Measurements from ENCODE around the gene PTPN4. TPM values are rescaled to one million over a fixed set of nuclear protein-coding genes. Genes with fewer than 3 reads are reported as not detected.

The PTPN4 gene
- total and polyA plus RNA-seq, 9 donors = 6.3 to 36.3 (median 14.1) TPM

DNA sequence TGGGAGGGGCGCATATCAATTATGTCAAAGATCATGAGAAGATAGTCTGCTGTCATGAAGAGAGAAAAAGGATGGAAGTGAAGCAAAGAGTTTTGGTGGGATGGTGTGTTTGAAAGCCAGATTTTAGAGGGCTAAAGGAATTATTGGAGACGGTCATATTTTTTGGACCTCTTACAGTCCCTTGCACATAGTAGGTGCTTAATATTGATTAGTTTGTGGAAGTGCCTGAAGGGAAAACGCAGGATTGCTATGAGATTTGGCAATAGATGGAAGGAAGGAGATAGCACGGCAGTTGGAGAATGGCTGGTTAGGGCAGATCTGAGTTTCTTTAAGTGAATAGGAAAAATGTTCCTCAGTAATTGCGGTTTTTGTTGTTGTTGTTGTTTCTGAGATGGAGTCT lies 269.1 kb downstream of the PTPN4 start:
- WGBS (ENCODE audit: insufficient coverage) = 94% methylated on average over 5 of the region's 5 CpGs

DNA sequence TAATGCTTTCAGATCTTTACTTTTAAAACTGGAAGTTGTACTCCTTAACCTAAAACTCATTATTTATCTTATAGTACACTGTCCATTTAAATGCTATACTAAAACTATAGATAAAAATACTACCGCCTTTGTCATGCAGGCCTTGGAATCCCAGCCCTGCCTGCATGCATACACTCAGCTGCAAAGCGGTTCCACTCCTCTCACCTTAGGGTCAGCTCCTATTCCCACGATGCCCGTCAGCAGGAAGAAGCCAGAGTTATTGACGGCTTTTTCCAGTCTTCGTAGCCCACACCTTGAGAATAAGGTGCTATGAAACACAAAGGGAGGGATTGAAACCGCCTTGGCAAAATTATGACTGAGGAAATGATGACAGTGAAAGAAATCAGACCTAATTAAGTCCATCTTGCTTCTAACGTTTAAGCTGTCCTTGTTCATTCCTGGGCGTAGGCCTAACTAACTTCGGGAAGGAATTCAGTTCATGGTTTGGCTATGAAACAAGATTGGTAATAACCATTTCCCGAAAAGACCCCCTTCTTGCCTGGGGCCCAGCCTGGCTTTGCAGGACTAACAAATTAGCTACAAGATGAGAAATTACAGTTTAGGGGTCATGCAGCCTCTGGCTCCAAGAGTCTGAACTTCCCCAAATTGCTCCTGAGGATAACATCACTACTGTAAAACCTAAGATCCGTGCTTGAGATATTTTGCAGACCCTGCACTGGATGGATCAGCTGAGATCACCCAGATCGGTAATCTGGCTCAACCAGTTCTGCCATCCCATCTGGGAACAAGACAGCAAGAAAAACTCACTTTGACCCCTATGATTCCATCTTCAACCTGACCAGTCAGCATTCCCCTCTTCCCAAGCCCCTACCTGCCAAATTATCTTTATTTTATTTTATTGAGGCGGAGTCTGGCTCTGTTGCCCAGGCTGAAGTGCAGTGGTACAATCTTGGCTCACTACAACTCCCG lies 270.2 kb downstream of the PTPN4 start:
- no peaks in the 10 kb centered on the region for H3K36me3 ChIP-seq (ENCODE audit: control insufficient read depth, insufficient read depth, low read length)
- DNase-seq = no peak
- no peaks in the 10 kb centered on the region for H3K27me3 ChIP-seq (ENCODE audit: control insufficient read depth, insufficient read depth, low read length)
- H3K4me3 ChIP-seq (ENCODE audit: low read length) = no peak overlapping the region
- no peaks in the 10 kb centered on the region for H3K4me1 ChIP-seq (ENCODE audit: control insufficient read depth, insufficient read depth, low read length)
- no peak overlapping the region for H3K27ac ChIP-seq (ENCODE audit: low read length)
- 88% methylated on average over 11 of the region's 15 CpGs for WGBS (ENCODE audit: insufficient coverage)
- peaks cover 1% of the 10 kb centered on the region for H3K9me3 ChIP-seq (replicated peaks; ENCODE audit: control insufficient read depth, low read depth, low read length)

More for the DNA sequence above, 269.1 kb downstream of the PTPN4 start:
- Histone ChIP-seq H3K4me3 (ENCODE audit: low read length) (no peak overlapping the region), H3K9me3 (replicated peaks; ENCODE audit: control insufficient read depth, low read depth, low read length) (peaks cover 7% of the 10 kb centered on the region), H3K27me3 (ENCODE audit: control insufficient read depth, insufficient read depth, low read length) (no peaks in the 10 kb centered on the region), H3K36me3 (ENCODE audit: control insufficient read depth, insufficient read depth, low read length) (no peaks in the 10 kb centered on the region), H3K27ac (ENCODE audit: low read length) (no peak overlapping the region), H3K4me1 (ENCODE audit: control insufficient read depth, insufficient read depth, low read length) (no peaks in the 10 kb centered on the region)
- no peak for DNase-seq

DNA sequence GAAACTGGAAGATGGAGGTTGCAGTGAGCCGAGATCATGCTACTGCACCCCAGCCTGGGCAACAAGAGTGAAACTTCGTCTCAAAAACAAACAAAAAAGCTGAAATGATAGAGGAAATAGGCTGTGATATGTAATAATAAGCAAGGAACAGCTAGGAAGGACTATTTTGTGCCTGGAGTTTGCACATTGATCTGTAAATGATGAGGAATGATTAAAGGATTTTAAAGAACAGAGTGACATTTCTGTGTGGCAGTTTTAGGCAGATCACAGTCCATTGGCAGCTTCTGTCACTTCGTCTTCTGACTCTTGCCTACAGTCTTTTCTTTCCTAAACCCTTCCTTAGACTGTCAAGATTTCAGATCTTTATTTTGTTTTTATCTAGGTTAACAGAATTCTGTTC lies 272.6 kb downstream of the PTPN4 start:
- H3K36me3 ChIP-seq (ENCODE audit: control insufficient read depth, insufficient read depth, low read length) = no peaks in the 10 kb centered on the region
- WGBS (ENCODE audit: insufficient coverage) = 79% methylated on average over 2 of the region's 3 CpGs
- H3K9me3 ChIP-seq (replicated peaks; ENCODE audit: control insufficient read depth, low read depth, low read length) = no peaks in the 10 kb centered on the region
- no peaks in the 10 kb centered on the region for H3K4me1 ChIP-seq (ENCODE audit: control insufficient read depth, insufficient read depth, low read length)
- H3K27ac ChIP-seq (ENCODE audit: low read length) = no peak overlapping the region
- H3K4me3 ChIP-seq (ENCODE audit: low read length) = no peak overlapping the region
- no peaks in the 10 kb centered on the region for H3K27me3 ChIP-seq (ENCODE audit: control insufficient read depth, insufficient read depth, low read length)
- DNase-seq = no peak

Other genes with a start within 250 kb of the PTPN4 start
- not detected for gene SCTR, start 235.4 kb upstream of the PTPN4 start, total RNA-seq
- gene SCTR, start 235.4 kb upstream of the PTPN4 start, polyA plus RNA-seq (ENCODE audit: insufficient read depth in 1 of 8, insufficient read length in 8 of 8, low replicate concordance in 1 of 8) = 1 to 10 TPM in 4 of 8 donors, under 1 TPM in 3, not detected in 1; 0.32 to 5.0 (median 1.1) TPM
- gene CFAP221, start 215.5 kb upstream of the PTPN4 start, total RNA-seq = 0.22 TPM
- 1 to 10 TPM in 2 of 8 donors, under 1 TPM in 6; 0.48 to 4.2 (median 0.72) TPM for gene CFAP221, start 215.5 kb upstream of the PTPN4 start, polyA plus RNA-seq (ENCODE audit: insufficient read depth in 1 of 8, insufficient read length in 8 of 8, low replicate concordance in 1 of 8)
- 9.1 TPM for gene TMEM177, start 80.7 kb upstream of the PTPN4 start, total RNA-seq
- gene TMEM177, start 80.7 kb upstream of the PTPN4 start, polyA plus RNA-seq (ENCODE audit: insufficient read depth in 1 of 8, insufficient read length in 8 of 8, low replicate concordance in 1 of 8) = 10 to 100 TPM in 4 of 8 donors, 1 to 10 TPM in 4; 8.2 to 11.5 (median 10.1) TPM